ENCODE results near the gene ERVFRD-1. TPM values are rescaled to one million over a fixed set of nuclear protein-coding genes. Genes with fewer than 3 reads are reported as not detected.

The ERVFRD-1 gene, protein sequence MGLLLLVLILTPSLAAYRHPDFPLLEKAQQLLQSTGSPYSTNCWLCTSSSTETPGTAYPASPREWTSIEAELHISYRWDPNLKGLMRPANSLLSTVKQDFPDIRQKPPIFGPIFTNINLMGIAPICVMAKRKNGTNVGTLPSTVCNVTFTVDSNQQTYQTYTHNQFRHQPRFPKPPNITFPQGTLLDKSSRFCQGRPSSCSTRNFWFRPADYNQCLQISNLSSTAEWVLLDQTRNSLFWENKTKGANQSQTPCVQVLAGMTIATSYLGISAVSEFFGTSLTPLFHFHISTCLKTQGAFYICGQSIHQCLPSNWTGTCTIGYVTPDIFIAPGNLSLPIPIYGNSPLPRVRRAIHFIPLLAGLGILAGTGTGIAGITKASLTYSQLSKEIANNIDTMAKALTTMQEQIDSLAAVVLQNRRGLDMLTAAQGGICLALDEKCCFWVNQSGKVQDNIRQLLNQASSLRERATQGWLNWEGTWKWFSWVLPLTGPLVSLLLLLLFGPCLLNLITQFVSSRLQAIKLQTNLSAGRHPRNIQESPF
- total RNA-seq, result not detected in 2 replicates
- 0.16 TPM for polyA plus RNA-seq (2012)

DNA sequence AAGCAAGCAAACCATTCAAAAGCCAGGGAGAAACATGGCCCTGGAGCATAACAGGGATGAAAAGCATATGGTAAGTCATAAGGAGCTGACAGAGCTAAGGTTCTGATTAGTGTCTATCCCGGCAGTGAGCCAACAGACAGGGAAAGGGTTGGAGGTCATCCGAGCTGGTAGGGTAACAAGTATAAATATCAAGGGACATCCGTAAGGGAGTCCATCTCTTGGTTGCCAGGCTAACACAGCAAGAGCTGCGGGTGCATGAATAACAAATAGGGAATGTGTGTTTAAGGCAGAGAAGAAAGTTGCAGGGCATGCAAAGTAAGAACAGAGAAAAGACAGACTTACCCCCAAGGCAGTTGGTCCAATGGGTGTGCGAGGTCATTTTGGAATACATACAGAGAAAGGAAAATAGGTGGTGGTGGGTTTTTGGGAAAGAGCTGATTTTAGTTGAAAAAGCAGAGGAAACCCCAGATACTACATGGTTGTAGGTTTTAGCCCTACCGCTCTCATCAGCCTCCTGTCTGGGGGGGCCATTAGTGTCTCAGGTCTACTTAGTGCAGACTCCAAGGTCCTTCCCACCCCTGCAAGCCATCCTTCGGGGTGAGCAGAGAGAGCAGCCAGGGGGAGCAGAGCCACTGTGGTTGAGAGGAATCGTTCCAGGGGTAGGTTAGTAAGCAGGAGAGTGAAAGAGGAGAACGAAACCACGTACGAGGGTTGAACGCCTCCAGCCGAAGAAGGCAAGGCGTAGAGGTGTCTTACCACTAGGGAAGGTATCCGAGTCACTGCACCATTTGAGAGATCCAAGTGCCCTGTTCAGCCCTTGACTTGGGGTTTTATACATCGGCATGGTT is at the start of gene ERVFRD-1:
ERVFRD-1 (minus strand) TSS at position 805 of the 848 bp plus-strand sequence. CDS start 6,415 bp downstream, outside the sequence.
- no peak for DNase-seq (ENCODE audit: low read depth)

DNA sequence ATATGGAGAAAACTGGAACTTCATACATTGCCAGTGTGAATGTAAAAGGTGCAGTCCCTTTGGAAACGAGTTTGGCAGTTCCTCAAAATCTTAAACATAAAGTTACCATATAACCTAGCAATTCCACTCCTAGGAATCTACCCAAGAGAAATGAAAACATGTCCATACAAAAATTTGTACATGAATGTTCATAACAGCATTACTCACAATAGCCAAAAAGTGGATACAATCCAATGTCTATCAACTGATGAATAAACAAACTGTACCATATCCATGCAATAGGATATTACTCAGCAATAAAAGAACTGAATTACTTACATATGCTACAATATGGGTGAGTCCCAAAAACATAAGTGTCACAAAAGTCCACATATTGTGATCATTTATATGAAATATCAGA is 48.7 kb upstream of the ERVFRD-1 start:
- DNase-seq (ENCODE audit: low read depth), result no peak

DNA sequence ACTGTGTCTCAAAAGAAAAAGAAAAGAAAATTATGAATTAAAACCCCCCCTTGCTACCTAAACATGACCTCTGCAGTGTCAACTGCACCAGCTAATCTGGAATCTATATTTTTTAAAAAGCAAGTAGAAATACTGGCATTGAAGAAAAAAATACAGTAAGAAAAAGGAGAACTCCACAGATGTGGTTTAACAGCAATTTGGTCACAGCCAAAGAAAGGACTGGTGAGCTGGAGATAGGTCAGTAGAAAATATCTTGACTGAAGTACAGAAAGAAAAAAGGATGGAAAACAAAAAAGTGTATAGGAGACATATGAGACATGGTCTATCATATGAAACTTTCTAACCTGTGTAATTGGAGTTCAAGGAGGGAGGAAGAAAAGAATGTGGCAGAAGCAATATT is 44.1 kb upstream of the ERVFRD-1 start:
- DNase-seq (ENCODE audit: low read depth), result no peak

DNA sequence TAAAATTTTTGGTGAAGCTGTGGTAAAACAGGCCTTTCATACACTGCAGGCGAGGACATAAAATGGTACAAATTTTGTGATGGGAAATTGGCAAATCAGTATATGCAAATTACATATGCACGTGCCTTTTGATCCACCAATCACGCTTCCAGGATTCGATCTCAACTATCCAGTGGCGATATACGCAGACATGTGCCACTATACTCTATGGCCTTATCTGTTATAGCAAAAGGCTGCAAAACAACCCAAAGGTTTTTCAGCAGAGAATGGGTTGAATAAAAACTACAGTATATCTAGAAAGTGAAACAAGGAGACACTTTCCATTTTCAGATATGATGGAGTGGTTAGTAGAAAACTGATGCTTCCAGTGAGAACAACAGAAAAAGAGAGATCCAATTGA is 41.9 kb upstream of the ERVFRD-1 start:
- no peak for DNase-seq (ENCODE audit: low read depth)

DNA sequence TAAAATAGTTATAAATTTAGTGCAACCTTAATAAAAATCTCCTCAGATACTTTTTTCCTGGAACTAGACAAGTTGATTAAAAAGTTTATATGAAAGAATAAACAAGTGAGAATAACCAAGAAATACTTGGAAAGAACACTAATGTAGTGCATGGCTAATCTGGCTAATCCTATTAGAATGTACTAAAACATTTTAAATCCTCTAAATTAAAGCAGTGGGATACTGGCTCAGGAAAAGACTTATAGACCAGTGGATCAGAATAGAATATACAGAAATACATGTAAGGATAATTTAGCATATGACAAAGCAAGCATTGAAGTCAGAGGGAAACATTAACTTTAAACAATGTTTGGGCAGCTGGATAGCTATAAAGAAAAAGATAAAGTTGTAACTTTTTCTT is 41.1 kb upstream of the ERVFRD-1 start:
- DNase-seq (ENCODE audit: low read depth), result no peak

DNA sequence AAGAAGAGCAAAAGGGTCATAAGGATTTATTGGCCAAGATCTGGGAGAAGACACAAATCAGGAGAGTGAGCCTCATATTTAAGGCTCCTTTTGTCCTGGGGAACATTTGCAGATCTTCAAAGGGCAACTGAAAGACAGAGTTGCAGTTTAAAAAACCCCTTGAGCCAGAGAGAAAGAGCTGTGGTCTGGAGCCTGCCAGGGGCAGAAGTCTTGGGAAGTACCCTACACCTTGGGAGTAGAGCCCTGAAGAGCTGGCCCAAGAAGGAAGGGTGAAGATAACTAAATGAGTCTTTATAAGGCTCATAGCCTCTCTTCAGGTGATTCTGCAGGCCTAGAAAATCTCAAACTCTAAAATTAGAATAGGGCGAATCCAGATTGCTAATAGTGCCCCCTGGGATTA is 40.0 kb upstream of the ERVFRD-1 start:
- DNase-seq (ENCODE audit: low read depth), result no peak

DNA sequence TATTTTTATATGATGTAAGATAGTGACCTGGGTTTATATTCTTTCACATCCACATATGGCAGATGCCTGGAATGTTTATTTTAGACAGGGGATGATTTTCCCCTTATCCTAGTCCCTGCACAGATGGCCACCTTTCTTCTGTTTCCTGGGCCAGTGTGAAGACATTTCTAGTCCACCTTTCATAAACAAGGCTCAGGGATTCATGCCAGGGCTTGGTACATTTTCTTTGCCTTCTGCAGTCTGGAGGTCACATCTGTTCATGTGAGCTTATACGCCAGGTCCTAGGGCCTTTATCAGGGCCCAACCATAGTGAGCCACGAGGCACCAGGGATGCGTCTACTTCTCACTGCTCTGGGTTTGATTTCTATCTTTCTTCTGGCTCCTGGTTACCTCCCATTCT is 38.0 kb upstream of the ERVFRD-1 start:
- DNase-seq (ENCODE audit: low read depth), result no peak

DNA sequence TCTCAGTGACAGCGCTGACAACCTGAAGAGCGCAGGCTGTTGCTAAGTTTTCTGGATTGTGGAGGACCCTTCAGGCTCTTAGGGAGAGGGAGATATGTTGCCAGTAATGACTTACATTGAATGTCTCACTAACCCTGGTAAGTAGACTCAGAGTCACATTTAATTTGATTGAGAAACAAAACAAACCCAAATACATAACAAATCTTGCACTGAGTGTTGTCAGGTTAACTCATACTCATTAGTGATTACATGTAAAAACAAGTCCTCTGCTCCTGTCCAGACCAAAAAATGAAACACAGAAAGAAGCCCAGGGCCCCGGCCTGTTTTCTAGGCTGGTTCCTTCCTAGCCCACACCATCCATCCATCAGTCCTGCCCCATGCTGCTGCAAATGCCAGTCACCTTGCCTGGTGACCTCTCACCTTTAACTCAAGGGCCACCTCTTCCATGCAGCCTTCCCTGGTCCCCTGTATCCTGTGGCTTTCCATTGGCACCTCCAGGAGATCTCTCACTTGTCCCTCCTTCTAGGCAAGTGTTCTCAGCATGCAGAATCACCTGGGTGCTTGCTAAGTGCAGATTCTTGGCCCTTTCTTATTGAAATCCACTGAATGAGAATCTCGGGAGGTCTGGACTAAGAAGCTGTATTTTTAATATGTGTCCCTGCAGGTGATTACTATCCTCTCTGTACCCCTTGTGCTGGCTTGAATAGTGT is 34.7 kb upstream of the ERVFRD-1 start:
- no peak for DNase-seq (ENCODE audit: low read depth)

DNA sequence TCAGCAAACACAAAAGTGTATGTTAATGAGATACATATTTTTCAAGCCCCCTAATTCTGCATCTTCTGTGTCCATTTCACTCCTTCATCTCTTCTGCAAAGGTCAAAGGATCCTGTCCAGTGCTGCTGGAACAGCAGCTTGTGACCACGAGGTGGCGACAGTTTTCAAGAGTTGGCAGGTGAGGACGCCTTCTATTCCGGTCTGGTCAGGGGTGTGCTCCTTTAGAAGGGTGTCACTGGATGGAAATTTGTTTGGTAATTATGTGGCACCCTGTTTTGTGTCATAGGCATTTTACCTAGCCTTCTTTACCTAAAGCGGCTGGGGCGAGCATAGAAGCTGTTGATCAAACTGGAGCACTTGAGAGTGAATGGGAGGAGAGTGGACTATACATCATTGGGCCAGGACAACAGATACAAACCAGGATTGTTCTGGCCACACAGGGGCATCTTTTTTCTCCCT is 32.9 kb upstream of the ERVFRD-1 start:
- DNase-seq (ENCODE audit: low read depth), result peak; percentile 81

DNA sequence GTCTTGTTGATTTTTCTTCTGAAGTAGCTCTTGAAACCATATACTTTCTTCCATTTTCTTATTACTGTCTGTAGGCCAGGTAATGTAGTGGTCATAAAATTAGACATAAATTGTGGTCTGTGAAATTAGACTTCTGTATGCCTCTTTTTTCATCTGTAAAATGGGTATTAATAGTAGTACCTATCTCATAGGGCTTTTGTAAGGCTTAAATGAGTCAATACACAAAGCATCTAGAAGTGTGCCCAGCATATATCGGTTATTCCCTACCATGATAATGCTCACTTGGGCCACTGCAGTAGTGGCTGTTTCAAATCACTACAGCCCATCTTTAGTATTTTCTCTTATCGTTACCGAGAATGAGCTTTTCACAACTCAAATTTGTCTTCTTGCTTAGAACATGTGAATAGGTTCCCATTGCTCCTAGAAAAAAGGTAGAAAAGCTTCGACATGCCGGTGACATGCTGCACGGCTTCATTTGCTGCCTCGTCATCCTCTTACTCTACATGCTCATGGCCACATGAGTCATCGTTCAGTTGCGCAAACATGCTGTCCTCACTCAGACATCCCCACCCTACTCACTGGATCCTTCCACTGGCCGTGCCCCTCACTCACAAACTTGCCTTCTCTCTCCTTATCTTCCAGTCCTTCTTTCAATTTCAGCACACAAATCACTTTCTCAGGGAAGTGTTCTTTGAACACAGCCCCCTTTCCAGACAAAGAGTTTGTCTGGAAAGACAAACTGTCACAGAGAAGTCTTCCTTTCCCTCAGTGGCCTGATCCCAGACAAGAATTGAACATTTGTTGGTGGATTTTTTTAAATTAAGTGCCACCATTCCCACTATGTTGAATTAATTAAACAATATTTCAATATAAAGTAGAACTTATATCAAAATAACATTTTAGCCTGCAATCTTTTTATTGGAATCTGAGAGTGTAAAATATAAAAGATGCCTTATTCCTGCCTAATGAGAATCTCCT is 32.2 kb upstream of the ERVFRD-1 start:
- DNase-seq (ENCODE audit: low read depth), result peak; percentile 67

DNA sequence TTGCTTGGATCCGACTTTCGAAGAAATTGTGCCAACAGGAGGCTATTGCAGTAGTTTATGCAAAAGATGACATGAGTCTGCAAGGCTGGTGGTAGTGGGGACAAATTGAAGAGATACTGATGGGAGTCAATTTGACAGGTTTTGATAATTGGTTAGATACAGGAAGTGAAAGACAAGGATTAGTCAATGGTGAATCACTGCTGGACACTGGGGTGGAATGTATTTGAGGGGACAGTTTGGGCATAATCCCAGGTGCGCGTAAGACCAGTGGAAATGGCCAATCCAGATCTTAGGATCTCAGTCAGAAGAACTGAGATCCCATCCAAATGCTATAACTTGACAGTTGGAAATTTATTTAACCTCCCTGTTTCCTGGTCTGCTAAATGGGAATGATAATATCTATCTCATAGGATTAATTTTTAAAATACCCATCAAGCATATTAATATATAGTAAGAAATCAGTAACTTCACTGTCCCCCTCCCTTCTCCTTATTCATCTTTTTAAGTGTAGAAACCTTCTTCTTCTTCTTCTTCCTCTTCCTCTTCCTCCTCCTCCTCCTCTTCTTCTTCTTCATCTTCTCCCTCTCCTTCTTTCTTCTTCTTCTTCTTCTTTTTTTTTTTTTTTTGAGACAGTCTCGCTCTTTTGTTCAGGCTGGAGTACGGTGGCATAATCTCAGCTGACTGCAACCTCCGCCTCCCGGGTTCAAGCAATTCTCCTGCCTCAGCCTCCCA is 30.9 kb upstream of the ERVFRD-1 start:
- no peak for DNase-seq (ENCODE audit: low read depth)

DNA sequence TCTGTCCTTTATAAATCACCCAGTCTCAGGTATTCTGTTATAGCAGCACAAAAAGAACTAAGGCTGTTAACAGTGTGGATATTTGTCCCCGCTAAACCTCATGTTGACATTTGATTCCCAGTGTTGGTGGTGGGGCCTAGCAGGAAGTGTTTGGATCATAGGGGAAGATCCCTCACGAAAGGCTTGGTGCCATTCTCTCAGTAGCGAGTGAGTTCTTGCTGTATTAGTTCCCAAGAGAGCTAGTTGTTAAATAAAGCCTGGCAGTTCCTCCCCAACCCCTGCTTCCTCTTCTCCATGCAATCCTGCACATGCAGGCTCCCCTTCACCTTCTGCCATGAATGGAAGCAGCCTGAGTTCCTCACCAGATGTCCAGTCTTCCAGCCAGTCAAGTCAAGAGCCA is 29.8 kb upstream of the ERVFRD-1 start:
- DNase-seq (ENCODE audit: low read depth), result no peak

DNA sequence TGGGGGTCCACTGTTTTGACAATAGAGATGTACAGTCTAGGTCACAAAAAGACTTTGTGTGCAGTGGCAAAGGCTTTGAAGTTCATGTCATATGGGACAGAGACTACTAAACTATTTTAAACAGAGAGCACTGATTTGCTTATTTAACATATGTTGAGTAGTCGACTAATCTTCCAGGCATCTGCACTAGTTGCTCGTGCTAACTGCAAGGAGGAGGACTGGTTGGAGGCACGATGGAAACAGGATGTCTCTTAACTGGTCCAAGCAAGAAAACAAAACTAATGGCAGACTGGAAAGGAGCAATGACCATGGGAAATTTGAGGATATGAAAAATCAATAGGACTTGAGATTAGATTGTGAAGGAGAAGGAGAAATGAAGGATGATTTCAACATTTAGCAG is 28.5 kb upstream of the ERVFRD-1 start:
- DNase-seq (ENCODE audit: low read depth), result no peak

DNA sequence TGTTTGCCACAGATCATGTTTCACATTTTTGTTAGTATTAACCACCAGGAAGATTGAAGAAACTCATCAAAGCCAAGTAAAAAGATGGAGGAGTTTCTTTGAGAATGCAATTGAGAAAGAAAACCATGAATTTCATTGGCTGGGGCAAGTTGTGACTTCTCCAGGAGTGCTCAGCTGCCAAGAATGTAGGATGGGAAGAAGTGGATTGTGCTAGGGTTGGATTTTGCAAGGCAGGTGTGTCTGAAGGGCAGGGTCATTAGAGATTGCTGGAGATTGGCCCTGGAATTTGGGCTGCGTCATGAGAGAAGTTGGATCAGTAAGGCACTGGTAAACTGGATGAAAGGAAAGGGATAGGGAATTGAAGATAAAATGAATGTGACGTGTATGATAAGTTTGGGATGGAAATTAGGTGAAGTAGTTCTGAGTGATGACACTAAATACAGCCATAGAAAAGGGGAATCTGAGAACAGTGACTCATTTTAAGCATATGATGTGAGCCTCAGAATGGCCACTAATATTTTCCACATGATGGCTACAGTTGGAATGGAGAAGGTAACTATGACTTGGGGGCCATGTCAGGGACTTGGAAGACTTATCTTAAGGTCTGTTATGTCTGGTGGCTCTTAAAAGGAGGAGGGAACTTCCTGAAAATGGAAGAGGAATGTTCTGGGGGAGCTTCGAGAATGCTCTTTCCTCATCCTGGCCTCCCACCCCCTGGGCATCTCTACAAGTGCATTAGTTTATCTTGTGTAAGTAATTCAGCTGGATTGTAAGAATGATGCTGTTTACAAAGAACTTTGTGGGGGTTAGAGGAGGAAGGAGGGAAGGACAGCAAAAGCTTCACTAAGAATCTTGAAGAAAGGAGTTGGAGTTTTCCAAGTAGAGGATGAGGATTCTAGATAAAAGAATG is 27.8 kb upstream of the ERVFRD-1 start:
- DNase-seq (ENCODE audit: low read depth), result no peak

DNA sequence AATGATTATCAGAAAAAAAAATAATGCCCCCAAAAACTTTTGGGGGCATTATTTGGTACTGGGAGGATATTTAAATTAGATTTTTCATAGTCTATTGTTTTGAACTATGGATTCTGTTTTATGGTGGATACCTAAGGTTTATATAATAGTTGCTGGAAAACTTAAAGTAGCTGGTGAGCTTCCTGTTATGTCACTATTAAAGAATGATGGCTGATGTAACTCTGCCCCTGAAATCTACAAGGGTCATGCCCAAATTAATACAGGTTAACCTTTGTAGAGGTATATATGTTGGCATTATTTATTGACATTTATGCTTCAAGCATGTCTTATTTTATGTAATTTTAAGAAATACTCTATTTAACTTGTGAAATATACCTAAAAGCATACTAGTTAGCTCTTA is 25.3 kb upstream of the ERVFRD-1 start:
- DNase-seq (ENCODE audit: low read depth), result no peak

DNA sequence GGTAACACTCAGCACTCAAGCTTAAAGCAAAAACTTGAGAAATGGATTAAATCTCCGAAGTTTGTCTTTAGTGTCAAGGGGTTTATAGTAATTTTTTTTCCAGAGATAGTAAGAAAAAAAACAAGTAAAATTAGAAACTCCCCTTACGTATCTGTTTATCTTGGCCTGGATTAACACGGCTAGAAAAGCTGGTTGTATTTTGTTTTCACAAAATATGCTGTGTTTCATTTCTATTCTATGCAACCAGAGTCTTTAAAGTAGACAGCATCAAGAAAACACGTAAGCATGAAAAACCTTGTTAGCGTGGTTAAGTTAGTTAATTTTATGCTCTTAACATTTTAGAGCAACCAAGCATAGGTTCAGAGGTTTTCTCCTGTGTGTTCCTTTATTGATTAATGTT is 21.8 kb upstream of the ERVFRD-1 start:
- no peak for DNase-seq (ENCODE audit: low read depth)

DNA sequence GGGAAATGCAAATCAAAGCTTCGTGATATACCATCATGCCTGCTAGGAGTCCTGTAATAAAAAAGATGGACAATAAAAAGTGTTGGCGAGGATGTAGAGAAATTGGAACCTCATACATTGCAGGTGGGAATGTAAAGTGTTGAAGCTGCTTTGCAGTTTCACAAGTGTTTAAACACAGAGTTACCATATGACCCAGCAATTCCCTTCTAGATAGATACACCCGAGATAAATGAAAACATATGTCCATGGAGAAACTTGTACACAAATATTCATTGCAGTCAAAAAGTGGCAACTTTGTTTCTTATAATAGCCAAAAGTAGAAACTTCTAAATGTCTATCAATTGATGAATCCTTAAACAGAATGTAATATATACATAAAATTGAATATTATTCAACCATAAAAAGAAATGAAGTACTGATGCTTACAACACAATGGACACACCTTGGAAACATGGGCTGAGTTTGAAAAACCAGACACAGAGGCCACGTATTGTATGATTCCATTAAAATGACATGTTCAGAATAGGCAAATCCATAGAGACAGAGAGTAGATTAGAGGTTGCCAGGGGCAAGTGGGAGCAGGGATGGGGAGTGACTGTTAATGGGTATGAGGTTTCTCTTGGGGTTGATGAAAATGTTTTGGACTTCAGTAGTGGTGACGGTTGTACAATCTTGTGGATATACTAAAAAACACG is 20.8 kb upstream of the ERVFRD-1 start:
- DNase-seq (ENCODE audit: low read depth), result no peak

DNA sequence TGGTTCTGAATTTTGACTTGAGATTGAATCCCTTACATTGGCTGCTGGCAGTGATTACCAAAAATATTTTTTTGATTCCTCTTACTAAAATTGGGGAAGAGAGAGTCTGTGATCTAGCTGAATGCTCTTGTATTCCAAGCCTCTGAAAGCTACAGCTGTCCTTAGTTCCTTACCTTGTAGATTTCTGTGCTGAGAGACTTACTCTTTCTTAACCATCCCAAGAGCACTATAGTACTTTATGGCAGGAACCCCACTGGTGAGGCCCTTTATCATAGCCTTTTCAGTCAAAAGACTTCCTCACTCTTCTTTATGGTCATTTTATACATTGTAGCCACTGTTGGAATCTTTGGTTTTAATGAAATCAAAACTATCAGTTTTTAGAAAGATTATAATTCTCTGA is 19.1 kb upstream of the ERVFRD-1 start:
- no peak for DNase-seq (ENCODE audit: low read depth)

All from myocyte (in vitro differentiated cells).